ENCODE data around the gene CDK6. TPM values are rescaled to one million over a fixed set of nuclear protein-coding genes. Genes with fewer than 3 reads are reported as not detected.

CDK6 gene
- total RNA-seq, 1 experiment from 2014 or later = 41.4 TPM

- TF ChIP-seq SIN3A (IDR thresholded peaks at IDR 0.05; ENCODE audit: low read depth) (no peak), SP1 (IDR thresholded peaks at IDR 0.05; ENCODE audit: low read depth) (no peak)
These were observed 38.8 kb upstream of the CDK6 start (continued) for GRCh38 chr7:92875173-92875572.

GRCh38 chr7:92874567-92874966 lies 38.2 kb upstream of the CDK6 start:
- Histone ChIP-seq H2AFZ (ENCODE audit: low read depth, low read length, poor library complexity, severe bottlenecking) (no peak overlapping the region), H3K27me3 (ENCODE audit: insufficient read depth, low read length) (no peaks in the 10 kb centered on the region), H3K27ac (ENCODE audit: low read depth, low read length) (no peak overlapping the region), H3K4me3 (replicated peaks in 1 of 2; ENCODE audit: low read depth in 1 of 2, low read length in 2 of 2) (no peak overlapping the region), H3K4me2 (ENCODE audit: low read length) (no peak overlapping the region), H4K20me1 (ENCODE audit: insufficient read depth) (no peaks in the 10 kb centered on the region), H3K4me1 (ENCODE audit: control insufficient read depth in 1 of 2, insufficient read depth in 2 of 2, low read length in 2 of 2) (peaks cover 0 to 13% of the 10 kb centered on the region in 2 experiments; a peak in 1 of 4 replicates), H3K79me2 (ENCODE audit: insufficient read depth, low read length) (no peaks in the 10 kb centered on the region), H3K9ac (ENCODE audit: low read length) (no peak overlapping the region), H3K9me2 (ENCODE audit: insufficient read depth) (no peaks in the 10 kb centered on the region), H3K9me3 (ENCODE audit: control insufficient read depth in 1 of 2, insufficient read depth in 1 of 2, low read depth in 1 of 2, low read length in 2 of 2) (no peaks in the 10 kb centered on the region), H3K36me3 (ENCODE audit: control insufficient read depth in 1 of 2, insufficient read depth in 2 of 2, low read length in 2 of 2) (no peaks in the 10 kb centered on the region)
- ATAC-seq = no peak
- no TSS peak for BruUV-seq (replicated peaks)
- no peak for TF ChIP-seq CEBPB (IDR thresholded peaks at IDR 0.05; ENCODE audit: low read depth)
- TF ChIP-seq EGR1 (IDR thresholded peaks at IDR 0.05; ENCODE audit: low read depth) = no peak
- TF ChIP-seq ZFX (IDR thresholded peaks at IDR 0.05) = no peak
- no peak for TF ChIP-seq EZH2 (IDR thresholded peaks at IDR 0.05)
- no peak for TF ChIP-seq EZH2phosphoT487 (IDR thresholded peaks at IDR 0.05; ENCODE audit: borderline replicate concordance)
- TF ChIP-seq ELF1 (IDR thresholded peaks at IDR 0.05; ENCODE audit: borderline replicate concordance, low read depth) = no peak
- TF ChIP-seq POLR2A (IDR thresholded peaks at IDR 0.05; ENCODE audit: borderline replicate concordance, extremely low read depth, insufficient read depth, insufficient read length) = no peak
- POLR2A ChIA-PET = no interaction called here
- RAD21 ChIA-PET (ENCODE audit: low non-redundant PET in 1 of 2, low total read pairs in 2 of 2, uncharacterized antibody in 2 of 2, unreplicated experiment in 2 of 2) = no interaction called here
- intact Hi-C loops (cut with micrococcal nuclease) = no loop called here
- CTCF ChIA-PET = no interaction called here
- DNase-seq (ENCODE audit: low read depth, low spot score) = no peak

- Histone ChIP-seq H3K27ac (ENCODE audit: low read depth, low read length) (no peak overlapping the region), H4K20me1 (ENCODE audit: insufficient read depth) (no peaks in the 10 kb centered on the region), H2AFZ (ENCODE audit: low read depth, low read length, poor library complexity, severe bottlenecking) (no peak overlapping the region), H3K79me2 (ENCODE audit: insufficient read depth, low read length) (no peaks in the 10 kb centered on the region), H3K4me3 (replicated peaks in 1 of 2; ENCODE audit: low read depth in 1 of 2, low read length in 2 of 2) (no peak overlapping the region), H3K9me2 (ENCODE audit: insufficient read depth) (no peaks in the 10 kb centered on the region), H3K4me1 (ENCODE audit: control insufficient read depth in 1 of 2, insufficient read depth in 2 of 2, low read length in 2 of 2) (peaks cover 0 to 13% of the 10 kb centered on the region in 2 experiments; a peak in 1 of 4 replicates), H3K36me3 (ENCODE audit: control insufficient read depth in 1 of 2, insufficient read depth in 2 of 2, low read length in 2 of 2) (no peaks in the 10 kb centered on the region), H3K27me3 (ENCODE audit: insufficient read depth, low read length) (no peaks in the 10 kb centered on the region), H3K9me3 (ENCODE audit: control insufficient read depth in 1 of 2, insufficient read depth in 1 of 2, low read depth in 1 of 2, low read length in 2 of 2) (peaks cover 0 to 5% of the 10 kb centered on the region in 2 experiments; a peak in 1 of 4 replicates), H3K9ac (ENCODE audit: low read length) (no peak overlapping the region), H3K4me2 (ENCODE audit: low read length) (no peak overlapping the region)
- no peak for TF ChIP-seq FOSL1 (IDR thresholded peaks at IDR 0.05; ENCODE audit: low read depth)
- no peak for ATAC-seq
- intact Hi-C loops (cut with micrococcal nuclease) = no loop called here
- RAD21 ChIA-PET (ENCODE audit: low non-redundant PET in 1 of 2, low total read pairs in 2 of 2, uncharacterized antibody in 2 of 2, unreplicated experiment in 2 of 2) = no interaction called here
- no peak for DNase-seq (ENCODE audit: low read depth, low spot score)
- POLR2A ChIA-PET = no interaction called here
- CTCF ChIA-PET = no interaction called here
- BruUV-seq (replicated peaks) = no TSS peak
These were observed 37.4 kb upstream of the CDK6 start for GRCh38 chr7:92873776-92874175.

Measured in HCT116 (cell line).